Raji (cell line): ENCODE measurements around the gene TGM5.

Experiments
- POLR2A ChIP-seq: IDR thresholded peaks from 2 replicates; pipeline ENCODE4 v1.6.1; 2011; ENCODE audit warnings: low read depth, low read length, control low read depth; ENCODE audit not compliant: insufficient read depth

The TGM5 gene

GRCh38 chr15:43253431-43254403 lies 13.0 kb downstream of the TGM5 start:
- no peak for TF ChIP-seq POLR2A

- TF ChIP-seq POLR2A: no peak
Measured at GRCh38 chr15:43251871-43252250, 14.9 kb downstream of the TGM5 start.

GRCh38 chr15:43251185-43251870 lies 15.4 kb downstream of the TGM5 start:
- TF ChIP-seq POLR2A: no peak

GRCh38 chr15:43250785-43251184 lies 15.9 kb downstream of the TGM5 start:
- TF ChIP-seq POLR2A: no peak

GRCh38 chr15:43249699-43250203 lies 17.0 kb downstream of the TGM5 start:
- no peak for TF ChIP-seq POLR2A

- TF ChIP-seq POLR2A: no peak
Measured at GRCh38 chr15:43249236-43249635, 17.5 kb downstream of the TGM5 start.

GRCh38 chr15:43246261-43246774 lies 20.4 kb downstream of the TGM5 start:
- no peak for TF ChIP-seq POLR2A

- TF ChIP-seq POLR2A: no peak
Measured at GRCh38 chr15:43244092-43244491, 22.6 kb downstream of the TGM5 start.

- no peak for TF ChIP-seq POLR2A
Measured at GRCh38 chr15:43243020-43243645, 23.6 kb downstream of the TGM5 start.

- TF ChIP-seq POLR2A: no peak
Measured at GRCh38 chr15:43242616-43243015, 24.1 kb downstream of the TGM5 start.

GRCh38 chr15:43241100-43241499 lies 25.6 kb downstream of the TGM5 start:
- no peak for TF ChIP-seq POLR2A

- no peak for TF ChIP-seq POLR2A
Measured at GRCh38 chr15:43239732-43240491, 26.8 kb downstream of the TGM5 start.

GRCh38 chr15:43238671-43239131 lies 28.0 kb downstream of the TGM5 start:
- no peak for TF ChIP-seq POLR2A

- TF ChIP-seq POLR2A: no peak
Measured at GRCh38 chr15:43237842-43238470, 28.8 kb downstream of the TGM5 start.
